Rectal smooth muscle tissue (tissue), 1 donor: ENCODE measurements around the gene PHKA2.
"Not testable (repeated sequence)": the region's sequence is repeated elsewhere in the genome, so short reads cannot be mapped to it uniquely, and the experiment has no call there.

ENCODE experiments used
- H3K27ac ChIP-seq: one replicate; pipeline ENCODE4 v1.7.0; 2013; ENCODE audit warnings: low read depth, low read length, inconsistent platforms
- H3K27me3 ChIP-seq: one replicate; pipeline ENCODE4 v1.7.0; 2013; ENCODE audit warnings: low read length; ENCODE audit not compliant: control insufficient read depth, insufficient read depth
- H3K36me3 ChIP-seq: one replicate; pipeline ENCODE4 v1.7.0; 2013; ENCODE audit warnings: low read length; ENCODE audit not compliant: control insufficient read depth, insufficient read depth
- H3K4me1 ChIP-seq: one replicate; pipeline ENCODE4 v1.7.0; 2013; ENCODE audit warnings: low read length; ENCODE audit not compliant: control insufficient read depth, insufficient read depth
- H3K4me3 ChIP-seq: one replicate; pipeline ENCODE4 v1.7.0; 2013; ENCODE audit warnings: low read length
- H3K9ac ChIP-seq: one replicate; pipeline ENCODE4 v1.7.0; 2013; ENCODE audit warnings: low read length

Gene PHKA2

GRCh38 chrX:18864390-18864920 lies 119.5 kb downstream of the PHKA2 start:
- no peak overlapping the region for H3K27ac ChIP-seq
- no peaks in the 10 kb centered on the region for H3K27me3 ChIP-seq
- H3K9ac ChIP-seq = no peak overlapping the region
- no peak overlapping the region for H3K4me3 ChIP-seq
- no peaks in the 10 kb centered on the region for H3K4me1 ChIP-seq
- H3K36me3 ChIP-seq = no peaks in the 10 kb centered on the region

GRCh38 chrX:18861511-18861910 lies 122.4 kb downstream of the PHKA2 start:
- H3K27ac ChIP-seq = no peak overlapping the region
- H3K36me3 ChIP-seq = no peaks in the 10 kb centered on the region
- no peak overlapping the region for H3K4me3 ChIP-seq
- H3K9ac ChIP-seq = no peak overlapping the region
- no peaks in the 10 kb centered on the region for H3K4me1 ChIP-seq
- H3K27me3 ChIP-seq = no peaks in the 10 kb centered on the region

GRCh38 chrX:18856645-18856997 lies 127.3 kb downstream of the PHKA2 start:
- H3K36me3 ChIP-seq = no peaks in the 10 kb centered on the region
- no peak overlapping the region for H3K27ac ChIP-seq
- H3K27me3 ChIP-seq = no peaks in the 10 kb centered on the region
- no peak overlapping the region for H3K9ac ChIP-seq
- no peak overlapping the region for H3K4me3 ChIP-seq
- no peaks in the 10 kb centered on the region for H3K4me1 ChIP-seq

GRCh38 chrX:18855919-18856644 lies 127.8 kb downstream of the PHKA2 start:
- H3K27ac ChIP-seq = no peak overlapping the region
- H3K4me1 ChIP-seq = no peaks in the 10 kb centered on the region
- H3K9ac ChIP-seq = no peak overlapping the region
- no peaks in the 10 kb centered on the region for H3K36me3 ChIP-seq
- H3K27me3 ChIP-seq = no peaks in the 10 kb centered on the region
- H3K4me3 ChIP-seq = no peak overlapping the region

- not testable (repeated sequence) for H3K4me3 ChIP-seq, H3K27ac ChIP-seq
Measured at GRCh38 chrX:18847901-18848300, 136.0 kb downstream of the PHKA2 start.

More at GRCh38 chrX:18847901-18848300, 136.0 kb downstream of the PHKA2 start:
- H3K4me1 ChIP-seq, H3K36me3 ChIP-seq, H3K27me3 ChIP-seq, H3K9ac ChIP-seq: not testable (repeated sequence)
